ENCODE measurements around the gene KRTAP10-6. TPM values are rescaled to one million over a fixed set of nuclear protein-coding genes. Genes with fewer than 3 reads are reported as not detected.
"Not testable (repeated sequence)": the region's sequence is repeated elsewhere in the genome, so short reads cannot be mapped to it uniquely, and the experiment has no call there.

Gene KRTAP10-6
- total and polyA plus RNA-seq, 2 donors (not counting 1 experiment from before 2014, with no cell fraction given), result not detected

GRCh38 chr21:44564099-44564498 lies 28.2 kb downstream of the KRTAP10-6 start:
- no peak for TF ChIP-seq CTCF (conservative IDR thresholded peaks at IDR 0.05 in 1 of 2, IDR thresholded peaks at IDR 0.05 in 1 of 2; ENCODE audit: low read depth in 1 of 2, low read length in 2 of 2)
- no peak for TF ChIP-seq EZH2 (IDR thresholded peaks at IDR 0.05; ENCODE audit: low read length, missing control alignments)
- no peaks in the 10 kb centered on the region for H3K79me2 ChIP-seq (ENCODE audit: control insufficient read depth, insufficient read depth, low read length)
- no peaks in the 10 kb centered on the region for H3K9me3 ChIP-seq (ENCODE audit: control insufficient read depth, insufficient read depth, low read depth, low read length)
- no peaks in the 10 kb centered on the region for H3K36me3 ChIP-seq (ENCODE audit: control insufficient read depth, insufficient read depth, low read length)
- H3K4me2 ChIP-seq (ENCODE audit: extremely low read depth, insufficient read depth, low read length), result no peak overlapping the region
- H4K20me1 ChIP-seq (ENCODE audit: control insufficient read depth, extremely low read depth, insufficient read depth, low read length), result no peaks in the 10 kb centered on the region
- DNase-seq (ENCODE audit: low read depth in 2 of 2), result no peak
- H3K9ac ChIP-seq (ENCODE audit: insufficient read depth, low read length), result no peak overlapping the region
- H3K4me3 ChIP-seq (replicated peaks in 1 of 4; ENCODE audit: control extremely low read depth in 1 of 4, insufficient read depth in 1 of 4, low read depth in 3 of 4, low read length in 4 of 4), result no peak overlapping the region
- H3K27ac ChIP-seq (ENCODE audit: insufficient read depth, low read length), result no peak overlapping the region
- H3K27me3 ChIP-seq (ENCODE audit: control insufficient read depth, insufficient read depth, low read length), result no peaks in the 10 kb centered on the region
- no peak overlapping the region for H2AFZ ChIP-seq (ENCODE audit: low read length)
- H3K4me1 ChIP-seq (ENCODE audit: control insufficient read depth, extremely low read depth, insufficient read depth, low read length), result no peaks in the 10 kb centered on the region

- DNase-seq (ENCODE audit: low read depth in 2 of 2), result no peak
- H3K4me1 ChIP-seq (ENCODE audit: control insufficient read depth, extremely low read depth, insufficient read depth, low read length), result no peaks in the 10 kb centered on the region
- TF ChIP-seq EZH2 (IDR thresholded peaks at IDR 0.05; ENCODE audit: low read length, missing control alignments), result no peak
- TF ChIP-seq CTCF (conservative IDR thresholded peaks at IDR 0.05 in 1 of 2, IDR thresholded peaks at IDR 0.05 in 1 of 2; ENCODE audit: low read depth in 1 of 2, low read length in 2 of 2), result no peak
- no peaks in the 10 kb centered on the region for H3K36me3 ChIP-seq (ENCODE audit: control insufficient read depth, insufficient read depth, low read length)
- H3K27me3 ChIP-seq (ENCODE audit: control insufficient read depth, insufficient read depth, low read length), result no peaks in the 10 kb centered on the region
- H2AFZ ChIP-seq (ENCODE audit: low read length), result no peak within 1 kb of the TSS
- H3K9ac ChIP-seq (ENCODE audit: insufficient read depth, low read length), result no peak within 1 kb of the TSS
- H4K20me1 ChIP-seq (ENCODE audit: control insufficient read depth, extremely low read depth, insufficient read depth, low read length), result no peaks in the 10 kb centered on the region
- H3K9me3 ChIP-seq (ENCODE audit: control insufficient read depth, insufficient read depth, low read depth, low read length), result no peaks in the 10 kb centered on the region
- H3K79me2 ChIP-seq (ENCODE audit: control insufficient read depth, insufficient read depth, low read length), result no peaks in the 10 kb centered on the region
- H3K27ac ChIP-seq (ENCODE audit: insufficient read depth, low read length), result no peak within 1 kb of the TSS
- no peak within 1 kb of the TSS for H3K4me3 ChIP-seq (replicated peaks in 1 of 4; ENCODE audit: control extremely low read depth in 1 of 4, insufficient read depth in 1 of 4, low read depth in 3 of 4, low read length in 4 of 4)
- H3K4me2 ChIP-seq (ENCODE audit: extremely low read depth, insufficient read depth, low read length), result no peak within 1 kb of the TSS
Measured at GRCh38 chr21:44558695-44559094, 33.6 kb downstream of the KRTAP10-6 start, which contains the start of gene KRTAP10-3. TSS of gene KRTAP10-3 (minus strand) at chr21:44558795. CDS start at chr21:44558715, 80 bp downstream.

GRCh38 chr21:44558329-44558675 lies 34.0 kb downstream of the KRTAP10-6 start:
- not testable (repeated sequence) for H4K20me1 ChIP-seq (ENCODE audit: control insufficient read depth, extremely low read depth, insufficient read depth, low read length); H3K9me3 ChIP-seq (ENCODE audit: control insufficient read depth, insufficient read depth, low read depth, low read length); H3K9ac ChIP-seq (ENCODE audit: insufficient read depth, low read length); DNase-seq (ENCODE audit: low read depth in 2 of 2); H3K4me2 ChIP-seq (ENCODE audit: extremely low read depth, insufficient read depth, low read length); H3K4me3 ChIP-seq (replicated peaks in 1 of 4; ENCODE audit: control extremely low read depth in 1 of 4, insufficient read depth in 1 of 4, low read depth in 3 of 4, low read length in 4 of 4); H3K27ac ChIP-seq (ENCODE audit: insufficient read depth, low read length); H2AFZ ChIP-seq (ENCODE audit: low read length); H3K36me3 ChIP-seq (ENCODE audit: control insufficient read depth, insufficient read depth, low read length); H3K79me2 ChIP-seq (ENCODE audit: control insufficient read depth, insufficient read depth, low read length); H3K27me3 ChIP-seq (ENCODE audit: control insufficient read depth, insufficient read depth, low read length); H3K4me1 ChIP-seq (ENCODE audit: control insufficient read depth, extremely low read depth, insufficient read depth, low read length)
